T-helper 9 cell (primary cell): ENCODE data around the gene EVX1.

Source experiments
- DNase-seq: peaks from one replicate; pipeline ENCODE4 v3.0.0-alpha.2; 2020
- total RNA-seq, 2 donors: gene quantifications; one replicate each; lab custom pipeline; 2026; lab: John Stamatoyannopoulos, UW

The EVX1 gene
- total RNA-seq = 0 reads per million in 2 donors

GRCh38 chr7:27242555-27243339 is at the start of gene EVX1:
TSS of gene EVX1 (plus strand) at chr7:27242802. CDS start at chr7:27243031, 229 bp downstream.
- peak; percentile 13 for DNase-seq

GRCh38 chr7:27193335-27194001 is 49.1 kb upstream of the EVX1 start:
- no peak for DNase-seq

- no peak for DNase-seq
Measured at GRCh38 chr7:27194002-27194352, 48.6 kb upstream of the EVX1 start.

- no peak for DNase-seq
Measured at GRCh38 chr7:27194686-27195379, 47.8 kb upstream of the EVX1 start.

DNA sequence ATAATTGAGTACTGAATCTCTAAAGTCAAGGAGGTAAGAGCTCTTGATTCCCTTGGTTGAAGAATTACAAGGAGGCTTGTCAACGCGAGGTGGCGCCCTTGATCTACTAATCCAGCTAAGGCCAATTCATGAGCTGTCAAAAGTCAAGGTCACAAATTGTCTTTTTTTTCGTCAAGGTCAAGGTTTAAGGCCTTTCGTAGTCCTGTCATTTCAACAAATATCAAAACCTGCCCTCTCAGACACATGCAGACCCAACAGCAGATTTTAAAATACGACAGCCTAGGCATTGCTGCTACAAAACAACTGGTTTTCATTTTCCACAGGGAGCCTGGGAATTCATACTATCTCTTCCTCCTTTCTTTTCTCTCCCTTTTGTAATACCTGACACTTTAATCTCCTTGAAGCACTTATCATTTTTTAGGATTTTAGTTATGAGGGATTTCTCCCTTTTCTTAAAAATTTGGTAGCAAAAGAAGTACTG is 46.3 kb upstream of the EVX1 start:
- peak; percentile 86 for DNase-seq

DNA sequence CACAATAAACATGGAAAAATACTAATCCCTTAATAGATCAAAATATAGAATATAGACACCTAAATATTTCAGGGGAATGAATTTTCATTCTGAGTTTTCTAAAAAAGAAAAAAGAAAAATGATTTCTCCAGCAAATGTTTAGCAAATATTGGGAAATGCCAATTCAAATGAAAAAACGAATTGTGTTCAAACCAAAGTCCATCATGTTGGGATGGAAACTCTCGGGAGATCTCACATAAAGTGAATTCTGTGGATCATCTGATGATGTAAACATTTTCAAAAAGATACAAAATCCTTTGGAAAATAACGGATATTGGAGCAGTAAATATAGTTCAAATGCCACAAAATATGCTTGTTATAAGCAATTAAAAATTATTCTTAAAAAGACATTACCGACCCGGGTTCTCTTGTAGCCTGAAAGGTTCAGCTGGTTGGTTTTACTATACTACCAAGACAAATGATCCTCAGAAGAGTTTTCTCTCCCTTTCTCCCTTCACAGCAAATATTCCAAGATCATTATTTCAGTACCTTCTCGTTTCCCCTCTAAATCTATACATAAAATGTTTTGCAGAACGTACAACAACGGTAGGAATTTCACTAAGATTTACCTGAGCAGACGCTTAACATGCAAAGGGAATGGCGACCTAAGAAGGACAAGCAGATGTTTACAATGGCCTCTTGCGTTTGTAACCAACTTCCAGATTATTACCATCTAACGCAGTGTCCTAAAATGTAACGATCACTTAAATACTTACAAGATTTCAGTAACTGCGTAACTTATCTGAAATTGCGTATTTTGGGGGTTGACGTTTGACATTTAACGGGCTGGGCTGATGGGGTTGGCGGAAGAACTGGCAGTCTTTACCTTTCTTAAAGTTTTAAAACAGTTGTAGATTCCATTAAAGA is 45.2 kb upstream of the EVX1 start:
- DNase-seq = no peak

DNA sequence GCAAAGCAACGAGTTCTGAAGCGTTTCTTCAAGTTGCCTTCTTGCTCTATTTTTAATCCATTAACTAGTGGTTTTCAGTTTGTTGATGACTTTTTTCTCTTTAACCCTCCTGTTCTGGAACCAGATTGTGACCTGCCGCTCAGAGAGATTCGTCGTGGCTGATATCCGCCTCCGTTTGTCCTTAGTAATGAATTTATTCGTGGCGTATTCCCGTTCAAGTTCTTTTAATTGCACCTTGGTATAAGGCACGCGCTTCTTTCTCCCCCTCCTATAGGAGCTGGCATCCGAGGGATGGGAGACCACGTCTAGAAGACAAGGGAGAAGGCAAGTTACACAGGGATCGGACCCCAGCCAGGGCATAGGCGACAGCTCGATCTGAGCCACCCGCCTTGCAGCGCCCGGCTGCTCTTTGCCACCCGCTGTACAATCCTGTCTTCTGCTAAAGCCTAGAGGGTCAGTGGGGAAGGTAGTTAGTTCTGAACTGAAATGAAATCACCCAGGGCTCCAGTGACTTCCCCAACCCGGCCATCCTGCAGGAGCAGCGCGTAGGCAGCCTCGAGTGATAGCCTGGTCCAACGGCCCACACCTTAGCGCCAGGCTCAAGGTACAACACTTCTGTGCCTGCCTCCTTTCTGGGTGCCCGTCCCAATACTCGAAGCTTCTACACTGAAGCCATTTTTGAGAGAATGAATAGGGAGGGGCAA is 44.3 kb upstream of the EVX1 start:
- DNase-seq = no peak

DNA sequence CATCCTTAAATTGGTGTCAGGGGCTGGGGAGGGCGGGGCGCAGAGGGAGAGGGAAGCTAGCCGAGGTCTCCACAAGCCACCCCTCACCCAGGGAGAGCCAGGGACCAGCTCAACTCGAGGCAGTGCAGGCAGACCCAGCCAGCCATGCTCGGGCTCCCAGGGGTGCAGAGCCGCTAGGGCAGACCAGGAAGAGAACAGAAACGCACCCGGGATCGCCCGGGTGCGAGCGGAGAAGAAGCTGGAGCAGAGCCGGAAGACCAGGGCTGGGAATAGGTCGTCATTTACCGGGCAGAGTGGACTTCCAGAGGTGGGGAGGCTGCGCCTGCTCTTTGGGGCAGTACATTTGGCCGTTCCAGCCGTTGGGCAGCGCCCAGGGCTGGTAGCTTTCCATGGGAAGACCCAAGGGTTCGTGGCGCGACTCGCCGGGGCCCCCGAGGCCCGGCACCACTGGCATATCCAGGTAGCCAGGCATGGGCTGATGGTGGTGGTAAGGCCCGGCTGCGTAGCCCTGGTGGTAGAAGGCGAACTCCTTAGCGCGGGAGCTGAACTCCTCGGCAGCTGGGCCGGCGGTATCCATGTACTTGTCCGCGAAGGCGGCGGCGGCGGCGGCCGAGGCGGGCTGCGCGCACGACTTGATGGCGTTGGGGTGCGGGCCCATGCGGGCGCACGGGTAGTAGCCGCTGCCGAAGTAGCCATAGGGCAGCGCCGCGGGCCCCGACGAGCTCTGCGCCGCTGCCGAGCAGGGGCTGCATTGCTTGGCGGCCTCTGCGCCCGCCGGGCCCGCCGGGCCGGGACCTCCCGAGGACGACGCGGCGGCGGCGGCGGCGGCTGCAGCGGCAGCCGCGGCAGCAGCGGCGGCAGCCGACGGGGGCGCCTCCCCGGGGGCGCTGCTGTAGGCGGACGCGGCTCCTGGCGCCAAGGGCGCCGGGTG is 43.5 kb upstream of the EVX1 start:
- no peak for DNase-seq

DNA sequence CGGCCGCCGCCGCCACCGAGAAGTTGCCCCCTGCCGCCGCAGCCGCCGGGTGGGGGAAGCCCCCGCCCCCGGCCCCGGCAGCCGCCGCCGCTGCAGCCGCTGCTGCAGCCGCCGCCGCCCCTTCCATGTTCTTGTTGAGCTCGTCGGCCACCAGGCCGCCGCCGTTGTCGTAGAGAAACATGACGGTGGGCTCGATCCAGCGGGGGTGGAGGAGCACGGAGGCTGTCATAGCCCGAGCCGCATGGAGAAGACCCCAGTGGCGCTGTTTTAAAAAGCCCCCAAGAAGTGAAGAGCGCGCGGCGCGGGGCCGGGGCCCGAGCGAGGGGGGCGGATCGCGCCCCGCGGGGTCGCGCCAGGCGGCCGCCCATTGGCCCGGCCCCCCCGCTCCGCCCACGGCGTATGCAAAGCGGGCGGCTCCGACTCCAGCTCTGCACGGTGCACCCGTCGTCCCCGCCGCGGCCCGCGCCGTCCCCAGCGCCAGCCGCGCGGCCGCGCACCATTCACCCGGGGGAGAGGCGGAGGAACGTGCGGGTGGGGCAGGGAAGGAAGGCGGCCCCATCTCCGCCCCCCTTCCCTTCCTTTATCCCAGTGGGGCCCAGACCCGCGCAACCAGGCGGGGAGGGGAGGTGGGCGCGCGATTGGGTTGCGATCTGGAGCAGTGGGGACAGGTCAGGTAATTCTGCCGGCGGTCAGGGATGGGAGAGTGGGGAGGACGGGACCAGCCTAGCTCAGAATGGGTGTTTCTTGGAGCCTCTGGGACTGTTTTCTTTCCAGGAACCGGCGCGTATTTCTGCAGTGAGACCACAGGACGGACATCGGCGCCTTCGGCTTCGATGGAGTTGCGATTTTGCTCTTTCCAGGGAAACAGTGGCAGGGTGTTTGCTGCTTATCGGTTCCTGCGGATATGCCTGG is 42.5 kb upstream of the EVX1 start, which contains the start of gene HOXA13:
Gene HOXA13, minus strand, starts transcription at position 243 of the 912 bp plus-strand sequence. Its CDS starts 14 bp downstream, at position 229.
- no peak for DNase-seq

GRCh38 chr7:27200761-27201579 is 41.6 kb upstream of the EVX1 start:
- no peak for DNase-seq

DNA sequence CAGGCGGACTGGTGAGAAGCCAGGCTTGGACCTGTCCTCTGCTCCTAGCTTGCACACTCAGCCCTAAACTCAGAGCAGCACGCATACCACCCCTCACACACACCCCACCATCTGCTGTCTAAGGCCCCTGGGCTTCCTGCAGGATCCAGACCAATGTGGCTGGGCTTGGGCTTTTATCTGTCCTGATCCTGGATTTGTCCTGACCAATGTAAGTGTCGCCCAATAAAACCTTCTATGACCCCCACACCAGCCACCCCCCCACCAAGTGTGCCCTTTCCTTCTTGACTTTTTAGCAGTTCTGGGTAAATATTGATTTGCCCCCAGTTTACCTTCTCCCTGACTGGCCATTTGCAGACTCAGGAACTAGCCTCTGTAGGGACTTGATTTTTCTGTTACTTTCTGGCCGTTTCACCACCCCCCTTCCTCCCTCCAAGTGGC is 41.0 kb upstream of the EVX1 start:
- no peak for DNase-seq

DNA sequence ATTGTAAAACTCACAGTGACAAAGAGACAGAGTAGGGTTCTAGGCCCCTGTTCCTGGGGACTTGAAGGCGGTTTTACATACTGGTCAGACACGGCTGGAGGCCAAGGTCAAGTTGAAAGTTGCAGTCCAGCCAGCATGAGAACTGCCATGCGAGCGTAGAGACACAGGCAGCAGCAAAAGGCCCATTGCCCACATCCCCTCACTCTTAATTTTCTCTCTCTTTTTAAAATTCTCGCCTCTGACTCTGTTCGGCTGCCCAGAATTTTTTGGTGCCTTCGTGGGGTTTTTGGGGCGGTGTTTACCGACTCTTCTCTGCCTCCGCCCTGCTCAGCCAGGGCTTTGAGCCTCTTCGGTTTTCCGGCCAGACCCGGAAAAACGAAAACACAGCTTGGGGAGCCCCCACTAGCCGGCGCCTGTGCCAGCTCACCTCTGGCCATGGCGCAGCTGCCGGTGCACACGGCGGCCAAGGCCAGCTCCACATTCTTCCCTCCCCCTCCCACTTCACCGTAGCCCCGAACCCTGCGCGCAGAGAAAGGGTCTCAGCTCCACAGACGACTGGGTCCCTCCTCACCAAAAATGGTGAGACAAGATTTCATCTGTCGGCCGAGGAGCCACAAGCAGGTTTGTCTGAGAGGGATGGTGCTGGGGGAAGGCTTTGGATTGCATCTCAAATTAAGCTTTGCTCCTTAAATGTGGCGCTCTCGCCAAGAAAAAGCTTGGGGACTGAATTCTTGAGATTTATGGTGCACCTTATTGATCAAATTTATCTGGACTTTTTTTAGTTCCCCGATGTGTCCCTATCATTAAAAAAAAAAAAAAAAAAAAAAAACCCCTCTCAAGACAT is 40.4 kb upstream of the EVX1 start:
- no peak for DNase-seq

- no peak for DNase-seq
Measured at GRCh38 chr7:27202862-27203134, 39.8 kb upstream of the EVX1 start.

DNA sequence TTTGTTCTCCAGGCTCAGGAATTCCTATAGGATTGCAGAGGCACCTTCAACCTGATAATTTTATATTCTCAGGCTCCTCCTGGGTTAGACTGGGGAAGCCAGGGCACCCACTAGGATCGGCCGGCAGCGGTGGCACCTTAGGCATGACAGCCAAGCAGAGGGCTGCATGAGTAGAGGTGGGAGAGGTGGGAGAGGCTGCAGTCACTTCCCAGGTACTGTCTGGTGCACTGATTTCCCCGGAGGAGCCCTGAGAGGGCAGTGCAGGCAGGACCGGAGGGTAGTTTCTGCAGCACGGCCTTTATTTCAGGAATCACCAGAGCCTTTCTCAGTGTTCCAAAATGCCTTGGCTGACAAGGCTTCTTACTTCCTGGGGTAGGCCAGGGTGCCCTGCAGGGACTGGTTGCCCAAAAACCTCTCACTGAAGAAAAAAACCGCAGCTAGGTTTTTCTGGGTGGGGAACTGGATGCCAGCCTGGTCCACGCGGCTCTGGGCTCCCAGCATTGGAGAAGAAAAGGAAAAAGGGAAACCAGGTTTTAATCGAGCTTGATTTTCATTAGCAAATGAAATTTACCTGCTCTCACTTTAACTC is 39.1 kb upstream of the EVX1 start:
- no peak for DNase-seq

DNA sequence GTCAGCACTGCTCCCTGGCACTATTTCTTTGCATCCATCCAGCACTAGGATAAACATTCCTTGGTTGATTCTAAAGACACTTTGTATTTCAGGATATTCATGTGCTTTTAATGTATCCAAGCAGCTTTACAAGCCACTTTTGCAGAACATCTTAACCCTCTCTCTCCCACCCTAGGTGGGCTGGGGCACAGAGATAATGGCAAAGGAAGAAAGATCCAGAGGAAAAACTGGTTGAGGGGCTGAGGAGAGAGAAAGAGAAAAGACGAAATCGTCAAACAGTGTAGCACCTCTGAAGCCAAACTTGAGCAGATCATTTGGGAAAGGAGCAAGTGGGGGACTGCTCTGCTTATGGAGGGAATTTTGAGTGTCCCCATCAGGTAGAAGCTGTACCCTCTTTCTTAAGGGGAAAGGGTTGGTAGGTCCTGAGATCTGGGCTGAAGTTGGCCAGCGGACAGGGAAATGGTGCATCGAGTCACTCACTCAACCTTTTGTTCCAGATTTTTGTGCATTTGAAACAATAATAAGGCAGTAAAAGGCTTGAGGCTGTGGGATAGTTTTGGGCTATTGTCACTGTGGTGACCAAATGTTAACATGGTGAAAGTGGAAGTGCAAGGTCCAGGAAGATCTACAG is 38.5 kb upstream of the EVX1 start:
- no peak for DNase-seq

- no peak for DNase-seq
Measured at GRCh38 chr7:27204851-27205322, 37.7 kb upstream of the EVX1 start.
